HG03280 (cell line): Measurements from ENCODE around the gene TRPC4AP.

ENCODE experiments used
- ATAC-seq: cut with Tn5 transposase; IDR thresholded peaks from one replicate; pipeline ENCODE4 v1.9.1; 2021; ENCODE audit warnings: mild to moderate bottlenecking, moderate library complexity; ENCODE audit not compliant: unreplicated experiment

The TRPC4AP gene

GRCh38 chr20:34977365-34978091 is 115.1 kb downstream of the TRPC4AP start:
- ATAC-seq = no peak

DNA sequence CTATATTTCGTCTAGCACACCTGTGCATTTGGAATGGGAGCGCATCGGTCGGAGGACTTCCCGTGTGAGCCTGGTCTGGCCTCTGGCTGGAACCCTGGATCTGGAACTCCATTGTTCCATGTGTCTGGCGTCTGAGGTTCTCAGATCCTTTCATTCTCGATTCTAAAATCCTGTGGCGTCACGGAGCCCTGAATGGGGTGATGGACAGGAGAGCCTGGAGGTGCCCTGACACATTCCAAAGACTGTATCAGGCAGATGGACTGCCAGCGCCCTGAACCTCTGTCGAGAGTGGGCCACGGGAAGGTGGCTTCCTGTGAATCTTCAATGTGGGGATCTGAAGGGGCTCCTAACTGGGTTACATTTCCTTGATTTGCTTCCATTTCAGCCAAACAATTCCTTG is 116.3 kb downstream of the TRPC4AP start:
- ATAC-seq = no peak

- no peak for ATAC-seq
These were observed 118.4 kb downstream of the TRPC4AP start for GRCh38 chr20:34974246-34974645.

GRCh38 chr20:34971561-34972235 is 120.9 kb downstream of the TRPC4AP start:
- ATAC-seq = no peak

DNA sequence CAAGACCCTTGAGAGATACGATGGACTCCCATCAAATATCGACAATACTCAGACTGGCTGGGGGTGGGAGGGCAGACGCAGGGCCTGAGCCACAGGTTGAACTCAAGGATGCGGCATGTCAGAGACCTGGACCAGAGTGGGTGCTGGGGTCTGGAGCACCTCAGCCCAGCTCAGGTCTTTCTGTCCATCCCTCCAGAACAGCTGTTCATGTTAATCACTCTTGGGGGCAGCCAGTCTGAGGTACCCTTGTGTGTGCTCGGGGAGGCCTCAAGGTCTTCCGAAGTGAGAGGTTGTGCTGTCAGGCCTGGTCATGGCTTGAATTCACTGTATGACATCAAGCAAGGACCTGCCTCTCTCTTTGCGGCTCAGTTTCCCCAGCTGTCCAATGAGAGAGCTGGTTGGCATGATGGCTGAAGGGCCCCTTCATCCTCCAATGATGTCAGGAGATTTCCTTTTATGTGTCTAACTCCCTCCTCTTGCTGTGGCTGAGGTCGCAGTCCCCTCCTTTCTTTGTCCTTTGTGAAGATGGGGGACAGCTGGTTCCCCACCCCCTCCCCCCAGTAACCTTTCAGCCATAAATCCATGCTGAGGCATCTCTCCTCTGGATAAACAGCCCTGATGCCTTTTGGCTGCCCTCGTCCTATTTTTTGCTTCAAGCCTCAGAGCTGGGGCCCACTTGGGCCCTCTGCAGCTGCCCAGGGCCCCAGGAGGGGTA is 121.6 kb downstream of the TRPC4AP start:
- ATAC-seq = no peak

- ATAC-seq = no peak
These were observed 122.3 kb downstream of the TRPC4AP start for GRCh38 chr20:34970193-34970840.

DNA sequence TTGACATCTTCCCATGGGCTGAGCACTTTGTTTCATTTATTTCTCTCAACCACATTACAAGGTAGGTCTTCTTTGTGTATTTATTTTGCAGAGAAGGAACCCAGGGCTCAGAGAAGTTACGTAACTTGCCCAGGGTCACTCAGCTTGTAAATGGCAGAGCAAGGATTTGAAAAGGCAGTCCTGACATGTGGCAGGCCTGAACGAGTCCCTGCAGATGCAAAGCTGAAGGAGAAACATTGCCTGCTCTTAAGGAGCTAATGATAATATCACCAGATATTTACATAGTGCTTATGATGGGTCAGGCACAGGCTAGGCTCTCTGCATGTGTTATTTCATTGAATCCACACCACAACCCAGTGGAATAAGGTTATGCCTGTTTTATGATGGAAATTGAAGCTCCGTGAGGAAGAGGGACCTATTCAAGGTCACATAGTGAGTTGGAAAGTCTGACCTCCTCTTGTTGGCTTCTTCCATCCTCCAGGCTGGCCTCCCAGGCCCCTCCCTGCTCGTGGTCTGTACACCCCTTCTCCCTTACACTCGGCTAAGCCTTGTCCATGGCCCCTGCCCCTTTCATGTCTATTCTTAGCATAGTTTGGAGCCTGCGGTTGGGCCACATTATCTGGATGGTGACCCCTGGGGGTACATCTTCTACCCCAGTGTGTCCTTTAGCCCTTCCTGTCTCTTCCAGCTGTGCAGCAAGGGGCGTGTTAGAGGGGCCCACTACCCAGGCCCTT is 124.4 kb downstream of the TRPC4AP start:
- no peak for ATAC-seq

DNA sequence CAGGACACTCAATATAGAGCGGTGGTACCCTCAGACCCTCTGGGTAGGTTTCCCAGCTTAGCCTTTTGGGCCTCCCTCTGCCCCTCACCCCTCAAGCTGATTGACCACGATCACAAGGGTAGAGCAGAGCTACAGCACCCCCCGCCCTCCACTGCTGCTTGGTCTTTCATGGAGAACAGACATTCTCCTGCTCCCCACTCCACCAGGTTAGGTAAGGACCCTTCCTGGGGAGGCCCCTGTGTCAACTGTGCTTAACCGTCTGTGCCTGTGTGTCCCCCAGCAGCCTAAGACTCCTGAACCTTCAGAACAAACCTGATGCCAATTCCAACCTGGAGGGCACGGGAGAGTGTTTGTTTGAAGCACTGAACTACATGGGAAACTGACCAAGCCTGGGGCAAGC is 125.2 kb downstream of the TRPC4AP start:
- no peak for ATAC-seq

DNA sequence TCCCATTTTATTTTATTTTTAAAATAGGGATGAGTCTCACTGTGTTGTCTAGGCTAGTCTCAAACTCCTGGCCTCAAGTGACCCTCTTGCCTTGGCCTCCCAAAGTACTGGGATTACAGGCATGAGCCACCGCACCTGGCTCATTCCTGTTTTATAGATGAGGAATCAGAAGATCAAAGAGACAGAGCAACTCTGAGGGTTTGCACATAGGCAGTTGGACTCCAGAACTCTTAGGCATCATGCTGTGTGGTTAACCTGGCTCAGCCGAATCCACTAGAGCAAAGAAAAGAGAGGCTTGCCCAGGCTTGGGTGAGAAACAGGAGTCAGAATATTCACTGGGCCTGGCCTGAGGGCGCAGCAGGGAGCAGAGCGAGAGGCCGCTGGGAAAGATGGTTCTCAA is 127.6 kb downstream of the TRPC4AP start:
- no peak for ATAC-seq

DNA sequence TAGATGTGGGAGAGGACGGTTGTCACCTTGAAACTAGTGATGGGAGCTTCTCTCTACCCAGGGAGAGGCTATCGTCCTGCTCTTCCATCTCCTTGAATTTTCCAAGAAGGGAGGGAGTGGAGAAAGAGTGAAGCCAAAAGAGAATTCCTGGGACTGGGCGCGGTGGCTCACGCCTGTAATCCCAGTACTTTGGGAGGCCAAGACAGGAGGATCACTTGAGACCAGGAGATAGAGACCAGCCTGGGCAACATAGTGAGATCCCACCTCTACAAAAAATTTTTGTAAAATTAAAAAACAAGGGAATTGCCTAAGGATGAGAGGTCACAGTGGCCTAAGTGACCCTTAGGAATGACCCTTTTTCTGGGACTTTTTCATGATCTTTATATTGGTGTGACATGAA is 128.1 kb downstream of the TRPC4AP start:
- no peak for ATAC-seq

DNA sequence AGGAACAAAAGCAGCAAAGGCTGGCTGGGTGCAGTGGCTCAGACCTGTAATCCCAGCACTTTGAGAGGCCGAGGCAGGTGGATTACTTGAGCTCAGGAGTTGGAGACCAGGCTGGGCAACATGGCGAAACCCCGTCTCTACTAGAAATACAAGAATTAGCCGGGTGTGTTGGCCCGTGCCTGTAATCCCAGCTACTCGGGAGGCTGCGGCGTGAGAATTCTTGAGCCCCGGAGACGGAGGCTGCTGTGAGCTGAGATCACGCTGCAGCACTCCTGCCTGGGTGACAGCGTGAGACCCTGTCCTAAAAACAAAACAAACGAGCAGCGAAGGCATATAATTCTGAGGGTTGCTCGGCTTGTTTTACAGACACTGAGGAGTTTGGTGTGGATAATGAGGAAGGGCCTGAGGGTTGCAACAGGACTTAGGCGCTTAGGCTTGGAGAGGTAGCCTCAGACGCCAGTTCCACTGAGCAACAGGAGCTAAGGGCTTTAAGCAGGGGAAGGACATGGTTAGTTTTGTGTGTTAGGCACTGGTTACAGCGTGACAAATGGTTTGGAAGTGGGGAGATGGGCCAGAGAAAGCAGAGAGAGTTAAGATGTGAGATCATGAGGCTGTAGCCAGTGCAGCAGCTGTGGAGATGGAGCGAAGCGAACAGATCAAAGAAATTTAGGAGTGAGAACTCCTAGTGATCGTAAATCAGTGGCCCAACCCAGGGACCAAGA is 135.7 kb downstream of the TRPC4AP start:
- ATAC-seq = no peak

DNA sequence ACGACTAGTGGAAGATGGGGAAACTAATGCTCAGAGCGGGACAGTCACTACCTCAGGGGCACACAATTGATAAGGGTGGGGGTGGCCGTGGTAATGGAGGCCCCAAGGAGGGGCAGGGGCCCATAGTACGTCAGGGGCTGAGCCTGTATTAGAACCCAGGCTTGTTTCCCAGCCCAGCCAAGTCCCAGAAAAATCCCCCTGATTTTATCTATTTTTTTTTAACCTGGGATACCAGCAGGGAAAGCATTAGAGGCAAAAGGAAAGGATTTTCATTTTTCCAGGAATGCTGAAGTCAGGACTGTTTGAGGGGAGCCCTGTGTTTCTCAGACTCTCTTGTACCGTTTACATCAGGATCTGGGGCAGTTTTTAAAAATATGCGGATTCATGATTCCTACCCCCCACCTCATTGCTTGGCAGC is 136.6 kb downstream of the TRPC4AP start:
- ATAC-seq = no peak

DNA sequence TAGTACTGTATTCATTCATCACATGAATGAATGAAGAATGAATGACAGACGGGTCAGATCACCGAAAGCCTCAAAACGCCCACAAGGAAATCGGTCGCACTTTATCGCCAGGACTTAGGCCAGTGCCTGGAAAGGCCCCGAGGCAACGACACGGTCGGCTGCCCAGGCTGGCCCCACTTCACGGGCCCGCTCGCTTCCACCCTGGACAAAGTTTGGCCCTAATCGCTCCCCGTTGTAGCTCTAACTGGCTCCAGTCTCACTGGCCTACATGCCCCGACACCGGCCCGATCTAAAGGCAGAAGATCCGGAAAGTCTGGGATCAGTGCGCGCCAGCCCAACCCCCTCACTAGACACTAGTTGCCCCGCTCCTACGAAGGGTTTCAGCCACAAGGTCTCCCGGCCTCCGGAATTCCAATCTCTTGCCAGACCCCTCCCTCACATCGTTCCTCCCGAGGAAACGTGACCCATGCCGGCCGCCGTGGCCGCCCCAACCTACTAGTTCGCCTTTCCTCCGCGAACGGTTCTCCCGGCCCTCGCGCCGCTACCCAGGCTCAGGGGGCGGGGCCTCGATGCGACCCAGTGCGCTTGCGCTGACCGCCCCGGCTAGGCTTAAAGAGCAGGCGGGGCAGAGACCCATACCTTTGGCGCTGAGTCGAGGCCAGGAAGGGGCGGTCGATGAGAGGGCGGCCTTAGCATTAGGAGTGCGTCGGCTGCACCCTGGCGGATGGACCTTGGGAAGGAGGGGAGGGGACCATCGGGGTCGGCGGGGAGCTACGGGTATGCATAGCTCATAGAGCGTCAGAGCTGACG is 137.2 kb downstream of the TRPC4AP start, which contains the start of the genes GSS and MYH7B:
GSS (minus strand) TSS at position 576 of the 810 bp plus-strand sequence. CDS start 3,954 bp downstream, outside the sequence.
MYH7B (plus strand) TSS at position 638 of the 810 bp plus-strand sequence. CDS start 22,138 bp downstream, outside the sequence.
- ATAC-seq = peak; percentile 87

GRCh38 chr20:34954904-34955230 is 137.7 kb downstream of the TRPC4AP start:
- no peak for ATAC-seq

GRCh38 chr20:34953960-34954359 is 138.6 kb downstream of the TRPC4AP start:
- ATAC-seq = no peak

DNA sequence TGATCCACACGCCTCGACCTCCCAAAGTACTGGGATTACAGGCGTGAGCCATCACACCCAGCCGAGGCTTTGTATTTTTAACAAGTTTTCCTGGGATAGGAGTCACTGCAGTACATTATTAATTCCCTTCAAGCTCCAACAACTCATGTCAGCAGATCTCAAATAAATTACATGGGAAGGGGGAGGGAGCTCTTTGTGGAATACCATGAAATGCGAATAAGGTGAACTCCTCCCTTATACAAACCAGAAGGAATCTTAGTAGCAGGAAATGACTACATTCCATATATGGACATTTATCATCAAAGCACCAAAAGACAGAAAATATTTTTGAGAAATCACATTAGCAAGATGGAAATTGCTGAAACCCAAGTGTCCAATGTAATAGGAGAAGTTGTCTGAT is 139.9 kb downstream of the TRPC4AP start:
- ATAC-seq = no peak
